GM18858 (cell line): ENCODE results near the gene RCAN1.
A peak's percentile ranks its signal among the peaks of the same experiment; 100 is the strongest.

ENCODE experiments used
- ATAC-seq: cut with Tn5 transposase; IDR thresholded peaks from one replicate; pipeline ENCODE4 v1.9.1; 2021; ENCODE audit not compliant: unreplicated experiment

RCAN1 gene

DNA sequence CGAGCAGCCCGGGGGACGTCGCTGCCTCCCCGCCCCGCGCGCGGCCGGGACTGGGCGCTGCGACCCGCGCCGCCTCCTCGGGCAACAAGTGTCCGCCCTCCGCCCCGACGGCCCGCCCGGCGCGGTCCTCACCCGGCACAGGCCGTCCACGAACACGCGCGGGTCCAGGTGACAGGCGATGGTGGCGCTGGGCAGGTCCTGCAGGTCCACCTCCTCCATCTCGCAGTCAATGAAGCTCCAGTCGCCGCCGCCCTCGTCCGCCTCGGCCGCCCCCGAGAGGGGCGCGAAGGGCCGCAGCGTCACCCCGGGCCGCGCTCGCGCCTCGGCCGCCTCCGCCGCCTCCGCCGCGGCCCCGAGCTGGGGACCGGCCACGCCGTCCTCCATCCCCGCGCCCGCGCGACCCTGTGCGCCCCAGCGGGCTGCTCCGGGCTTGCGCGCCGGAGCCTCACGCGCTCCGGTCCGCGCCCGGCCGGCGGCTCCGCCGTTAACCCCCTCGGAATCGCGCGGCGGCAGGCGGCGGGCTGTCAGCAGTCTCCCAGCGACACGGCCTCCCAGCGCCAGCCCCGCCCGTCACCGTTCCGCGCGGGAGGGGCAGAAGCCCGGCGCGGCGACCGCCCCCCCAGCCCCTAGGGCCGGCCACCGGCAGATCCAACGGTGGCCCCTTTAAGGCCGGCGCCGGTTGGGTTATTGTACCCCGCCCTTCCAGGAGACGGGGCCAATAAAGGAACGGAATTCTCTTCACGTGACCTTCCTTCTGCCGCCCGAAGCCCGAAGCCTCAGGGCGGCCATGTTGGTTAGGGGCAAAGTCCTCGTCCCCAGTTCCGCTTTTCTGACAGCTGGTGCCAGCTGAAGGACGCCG lies at the start of gene RCAN1:
Gene RCAN1, minus strand, starts transcription at position 486 of the 859 bp plus-strand sequence. Its CDS starts 102 bp downstream, at position 384.
- ATAC-seq, result peak; percentile 92

DNA sequence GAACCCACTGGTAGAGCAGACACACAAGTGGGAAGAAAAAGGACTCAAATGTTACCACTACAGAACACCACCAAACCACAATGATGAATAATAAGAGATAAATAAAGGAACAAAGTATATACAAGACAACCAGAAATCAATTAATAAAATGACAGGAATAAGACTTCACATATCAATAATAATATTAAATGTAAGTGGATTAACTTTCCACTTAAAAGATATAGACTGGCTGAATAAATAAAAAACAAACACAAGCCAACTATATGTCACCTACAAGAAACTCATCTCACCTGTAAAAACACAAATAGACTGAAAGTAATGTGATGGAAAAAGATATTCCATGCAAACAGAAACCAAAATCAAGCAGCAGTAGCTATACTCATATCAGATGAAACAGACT lies 46.9 kb upstream of the RCAN1 start:
- ATAC-seq, result no peak

DNA sequence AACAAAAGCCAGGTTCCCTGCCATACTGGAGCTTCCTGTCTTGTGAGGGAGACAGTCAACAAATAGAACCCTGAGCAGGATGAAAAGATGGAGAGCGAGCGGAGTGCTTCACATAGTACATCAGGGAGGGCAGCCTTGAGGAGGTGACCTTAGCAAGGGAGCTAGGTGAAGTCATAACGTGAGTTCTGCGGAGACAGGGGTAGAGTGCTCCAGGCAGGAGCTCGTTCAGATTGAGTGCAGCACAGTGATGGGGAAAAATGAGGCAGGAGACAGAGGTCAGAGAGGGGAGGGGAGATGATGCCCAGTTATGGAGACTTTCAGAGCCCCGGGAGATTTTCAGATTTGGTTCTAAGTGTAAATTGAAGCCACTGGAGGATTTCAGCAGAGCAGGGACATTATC lies 38.6 kb upstream of the RCAN1 start:
- ATAC-seq, result no peak

DNA sequence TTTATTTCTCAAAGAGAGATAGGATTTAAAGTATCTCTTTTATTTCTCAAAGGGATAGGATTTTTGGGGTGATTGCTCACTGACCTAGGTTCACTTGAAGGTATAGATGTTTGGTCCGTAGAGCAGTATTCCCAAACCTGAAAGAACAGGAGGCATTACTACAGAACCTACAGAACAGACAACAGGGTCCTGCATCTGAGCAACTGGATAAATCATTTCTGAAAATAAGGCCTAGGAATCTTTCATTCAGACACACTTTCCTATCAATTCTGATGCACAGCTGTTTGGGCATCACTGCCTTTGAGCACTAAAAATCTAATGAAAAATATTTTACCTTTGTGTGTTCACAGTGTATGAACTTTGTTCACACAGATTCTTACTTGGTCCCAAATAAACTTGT lies 36.7 kb upstream of the RCAN1 start:
- ATAC-seq, result no peak

DNA sequence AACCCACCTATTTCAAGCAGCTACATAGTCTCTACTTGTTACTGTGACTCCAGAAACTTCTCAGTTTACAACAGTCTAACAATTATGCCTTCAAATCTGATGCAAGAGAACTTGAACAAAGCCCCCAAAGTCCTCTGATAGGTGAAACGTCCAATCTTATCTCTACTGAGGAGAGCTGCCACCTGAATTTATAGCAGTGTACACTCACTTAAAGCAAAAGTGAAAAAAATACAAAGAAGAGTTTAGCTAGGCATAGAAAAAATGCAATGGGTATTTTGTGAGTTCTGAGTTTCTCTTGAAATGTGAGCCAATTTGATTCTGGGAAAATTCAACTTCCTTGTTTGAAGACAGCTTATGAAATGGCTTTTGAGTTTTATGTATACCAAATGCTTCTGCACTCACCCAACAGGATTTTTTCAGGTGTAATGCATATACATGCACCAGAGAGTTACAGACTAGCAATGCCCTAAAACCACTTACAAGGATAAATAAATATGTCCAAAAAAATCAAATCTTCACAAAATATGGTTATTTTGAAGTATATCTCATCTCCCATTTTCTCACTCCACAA lies 36.0 kb upstream of the RCAN1 start:
- ATAC-seq, result no peak

DNA sequence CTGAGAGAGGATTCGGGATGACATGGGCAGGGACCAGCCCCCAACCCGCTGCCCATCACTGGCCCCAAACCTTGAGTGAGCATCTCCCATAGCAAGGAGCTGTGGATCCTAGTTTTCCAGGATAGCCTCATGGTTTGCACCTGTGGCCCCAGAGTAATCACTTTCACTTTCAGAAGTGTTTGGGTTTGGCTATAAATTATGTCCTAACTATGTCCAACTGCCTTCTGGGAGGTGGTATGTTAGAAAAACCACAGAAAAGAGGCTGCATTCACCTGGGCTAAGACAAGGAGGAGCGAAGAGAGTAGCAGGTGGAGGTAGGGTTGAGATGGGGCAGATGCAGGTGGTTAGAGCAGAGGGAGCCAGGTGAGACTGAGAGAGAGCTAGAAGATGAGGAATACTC lies 34.5 kb upstream of the RCAN1 start:
- no peak for ATAC-seq

DNA sequence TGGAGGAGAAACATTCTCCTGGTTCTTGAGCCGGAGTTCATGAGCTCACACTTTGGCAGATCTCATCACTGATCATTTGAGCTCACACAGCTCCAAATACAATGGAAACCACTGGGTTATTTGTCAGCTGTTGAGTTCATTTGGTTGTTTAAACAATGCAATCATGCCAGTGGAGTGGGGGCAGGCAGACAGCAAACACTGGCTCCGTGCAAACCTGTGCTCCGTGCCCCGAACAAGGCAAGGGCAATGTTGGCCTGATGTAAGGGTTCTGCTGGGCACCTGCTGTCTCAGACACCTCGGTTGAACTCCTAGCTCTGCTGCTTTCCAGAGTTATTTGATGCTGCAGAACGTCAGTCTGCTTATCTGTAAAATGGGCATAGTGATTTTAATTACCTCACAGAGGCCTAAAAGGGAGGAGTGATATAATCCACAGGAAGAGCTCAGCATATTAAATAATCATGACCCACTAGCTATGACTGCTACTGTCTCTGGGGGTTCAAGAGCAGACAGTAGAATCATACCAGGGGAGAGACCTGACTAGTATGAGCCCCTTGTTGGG lies 33.9 kb upstream of the RCAN1 start:
- no peak for ATAC-seq

DNA sequence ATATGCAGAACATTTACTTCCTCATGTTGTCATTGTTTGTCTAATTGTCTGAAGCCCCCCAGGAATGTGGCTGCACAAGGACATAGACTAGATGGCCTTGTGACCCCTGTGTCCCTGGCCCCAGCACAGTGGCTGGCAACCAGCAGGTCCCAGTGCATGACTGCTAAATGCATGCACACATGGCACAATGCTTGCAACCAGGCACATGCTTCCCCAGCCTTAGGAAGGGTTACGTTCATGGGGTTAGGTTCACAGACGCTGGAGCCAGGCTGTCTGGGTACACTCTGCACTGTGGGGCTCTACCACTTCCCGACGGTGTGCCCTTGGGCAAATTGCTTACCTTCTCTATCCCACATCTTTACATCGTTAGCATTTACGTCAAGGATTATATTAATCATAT lies 32.6 kb upstream of the RCAN1 start:
- ATAC-seq, result no peak

DNA sequence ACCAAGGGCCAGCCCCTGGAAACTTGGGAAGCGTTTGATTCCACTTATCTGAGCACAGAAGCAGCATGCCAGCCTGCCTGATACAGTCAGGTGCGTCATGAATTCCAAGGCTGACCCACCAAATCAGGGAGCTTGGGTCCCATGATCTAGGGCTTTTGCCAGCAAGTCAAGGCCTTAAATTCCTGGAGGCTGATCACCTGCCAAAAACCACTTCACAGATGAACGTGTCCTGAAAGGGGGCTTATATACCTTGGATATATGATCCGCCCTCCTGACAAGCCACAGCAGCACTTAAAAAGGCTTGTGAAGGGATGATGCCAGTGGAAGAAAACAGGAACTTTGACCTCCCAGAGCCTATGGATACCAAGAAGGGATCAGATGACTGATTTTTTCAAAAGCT lies 29.9 kb upstream of the RCAN1 start:
- no peak for ATAC-seq

DNA sequence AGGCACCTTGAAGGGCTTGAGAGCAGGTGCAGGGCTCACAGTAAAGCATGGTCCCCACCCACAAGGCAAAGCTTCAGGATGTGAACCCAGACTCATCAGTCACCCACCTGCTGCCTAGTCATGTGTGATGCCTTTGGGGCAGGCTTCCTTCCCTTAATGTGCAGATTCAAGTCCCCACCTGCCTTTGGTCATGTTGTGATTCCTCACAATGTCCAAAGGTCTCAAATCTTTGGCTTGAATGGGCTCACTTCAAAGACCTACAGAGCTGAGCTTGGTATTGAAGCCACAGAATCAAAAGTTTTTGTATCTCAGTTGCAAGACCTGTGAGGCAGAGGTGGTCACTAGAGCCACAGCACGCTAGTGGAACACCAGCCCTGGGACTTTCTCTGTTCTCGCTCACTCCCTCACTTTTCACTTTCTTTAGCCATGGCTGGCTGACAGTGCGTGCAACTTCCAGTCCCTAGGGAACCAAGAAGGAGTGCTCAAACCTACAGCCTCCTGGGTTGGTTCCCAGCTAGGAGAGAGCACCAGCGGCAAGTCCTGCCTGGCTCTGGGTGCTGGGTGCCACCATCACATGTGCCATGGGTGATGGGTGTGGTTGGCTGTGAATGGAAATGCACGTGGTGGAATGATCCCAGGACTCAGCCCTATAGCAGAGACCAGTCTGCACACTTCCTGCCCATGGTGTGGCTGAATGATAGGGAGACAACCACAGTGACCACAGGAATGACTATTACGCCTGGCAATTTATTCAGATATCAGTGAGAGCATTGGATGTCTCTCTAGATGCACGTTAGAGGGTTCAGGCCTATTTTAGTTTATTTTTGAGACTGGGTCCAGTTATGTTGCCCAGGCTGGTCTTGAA lies 27.5 kb upstream of the RCAN1 start:
- ATAC-seq, result peak; percentile 40

DNA sequence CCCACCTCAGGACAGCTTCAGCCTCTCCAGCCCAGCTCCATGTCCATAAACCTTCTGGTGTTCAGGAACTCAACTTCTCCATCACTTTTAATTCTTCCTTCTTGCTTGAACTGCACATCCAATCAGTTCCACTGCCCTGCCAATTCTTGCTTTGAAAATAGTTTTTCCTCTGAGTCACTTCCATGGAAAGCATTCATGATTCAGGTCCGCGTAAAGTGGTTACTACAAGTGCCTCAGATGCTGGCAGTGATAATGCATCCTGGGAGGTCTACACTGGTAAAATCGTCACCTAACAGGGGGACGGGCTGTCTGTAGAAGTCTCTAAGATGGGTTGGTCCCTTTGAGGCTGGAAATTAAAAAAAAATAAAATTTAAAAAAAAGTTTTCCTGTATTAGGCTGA lies 25.9 kb upstream of the RCAN1 start:
- no peak for ATAC-seq

DNA sequence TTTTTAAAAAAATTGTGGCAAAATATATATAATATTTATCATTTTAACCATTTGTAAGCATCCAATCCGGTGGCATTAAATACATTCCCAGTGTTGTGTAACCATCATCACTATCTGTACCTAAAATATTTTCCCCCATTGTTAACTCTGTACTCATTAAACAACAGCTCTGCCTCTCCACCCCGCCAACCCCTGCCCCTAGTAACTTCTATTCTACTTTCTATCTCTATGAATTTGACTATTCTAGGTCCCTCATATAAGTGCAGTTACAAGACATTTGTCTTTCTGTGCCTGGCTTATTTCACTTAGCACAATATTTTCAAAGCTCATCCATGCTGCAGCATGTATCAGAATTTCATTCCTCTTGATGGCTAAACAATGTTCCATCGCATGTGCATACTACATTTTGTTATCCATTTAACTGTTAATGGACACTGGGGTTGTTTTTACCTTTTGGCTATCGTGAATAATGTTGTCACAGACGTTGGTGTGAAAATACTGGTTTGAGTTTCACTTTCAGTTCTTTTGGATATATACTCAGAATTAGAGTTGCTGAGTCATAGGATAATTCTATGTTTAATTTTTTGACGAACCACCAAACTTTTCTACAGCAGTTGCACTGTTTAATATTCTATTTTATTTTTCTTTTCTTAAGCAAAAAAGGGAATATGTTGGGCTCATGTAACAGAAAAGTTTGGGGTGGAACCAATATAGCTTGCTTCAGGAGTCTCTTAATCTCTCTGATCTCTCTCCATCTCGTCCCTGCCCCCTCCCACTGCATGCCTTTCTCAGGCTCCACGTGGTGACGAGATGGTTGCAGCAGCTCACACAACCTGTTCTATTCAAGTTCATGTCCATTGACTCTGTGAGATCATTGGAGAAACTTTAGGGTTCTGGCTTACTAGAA lies 25.2 kb upstream of the RCAN1 start:
- peak; percentile 32 for ATAC-seq

DNA sequence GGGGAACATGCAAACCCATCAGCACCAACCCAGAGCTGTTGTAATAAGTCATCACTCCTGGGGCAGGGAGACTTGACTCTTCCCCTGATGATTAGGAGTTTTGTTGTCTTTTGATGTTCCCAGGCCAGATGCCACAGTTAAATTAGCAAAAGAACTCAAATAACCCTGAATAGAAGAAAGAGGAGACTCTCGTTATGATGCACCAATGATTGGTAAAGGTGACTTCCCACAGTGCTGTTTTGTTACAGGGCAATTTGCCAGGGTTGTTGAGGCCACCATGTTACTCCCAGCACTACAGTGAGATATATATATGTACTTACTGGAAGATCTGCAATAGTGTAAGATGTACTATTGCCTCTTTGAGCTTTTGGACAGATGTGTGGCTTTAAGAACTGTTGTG lies 24.3 kb upstream of the RCAN1 start:
- no peak for ATAC-seq

DNA sequence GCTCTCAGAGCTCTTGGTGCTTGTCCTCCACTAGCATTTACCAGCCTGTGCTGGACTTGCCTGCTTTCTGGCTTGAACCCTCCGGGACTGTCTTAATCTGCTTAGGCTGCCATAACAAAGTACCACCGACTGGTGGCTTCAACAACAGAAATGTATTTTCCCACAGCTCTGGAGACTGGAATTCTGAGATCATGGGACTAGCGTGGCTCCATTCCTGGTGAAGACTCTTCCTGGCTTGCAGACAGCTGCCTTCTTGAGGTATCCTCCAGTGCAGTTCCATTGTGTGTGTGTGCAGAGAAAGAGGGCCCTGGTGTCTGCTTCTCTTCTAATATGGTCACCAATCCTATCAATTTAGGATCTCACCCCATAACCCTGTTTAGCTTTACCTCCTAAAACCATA lies 22.0 kb upstream of the RCAN1 start:
- ATAC-seq, result no peak

DNA sequence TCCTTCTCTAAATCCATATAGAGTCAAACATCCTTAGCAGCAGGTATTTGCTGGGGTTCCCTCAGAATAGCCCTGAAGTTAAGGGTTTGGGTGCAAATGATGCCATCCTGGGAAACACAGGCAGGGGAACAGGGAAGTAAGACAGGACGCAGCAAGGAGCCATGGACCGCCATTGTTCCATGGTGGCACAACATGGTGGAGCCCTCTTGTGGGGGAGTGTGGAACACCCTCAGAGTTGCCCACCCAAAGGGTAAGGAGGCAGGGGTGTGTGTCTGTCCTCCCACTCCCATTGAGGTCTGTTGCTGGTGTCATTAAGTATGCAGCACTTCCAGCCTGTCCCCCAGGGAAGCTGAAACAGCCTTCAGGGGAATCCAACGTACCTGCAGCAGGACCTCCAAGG lies 20.4 kb upstream of the RCAN1 start:
- ATAC-seq, result no peak

DNA sequence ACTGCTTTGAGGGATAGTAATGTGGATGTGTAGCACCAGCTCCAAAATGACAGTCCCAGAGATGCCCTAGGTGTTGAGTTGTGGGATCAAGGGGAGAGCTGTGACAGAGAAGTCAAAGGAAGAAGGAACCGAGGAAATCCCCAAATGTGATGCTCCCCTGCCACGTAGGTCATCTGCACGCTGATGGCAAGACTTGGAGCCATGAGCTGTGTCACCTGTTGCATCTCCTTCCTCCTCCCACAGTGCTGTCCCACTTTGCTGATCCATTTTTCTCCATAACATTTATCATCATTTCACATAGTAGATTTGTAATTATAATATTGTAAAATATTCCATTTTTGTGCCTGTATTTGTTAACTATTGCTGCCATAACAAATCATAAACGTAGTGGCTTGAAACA lies 17.6 kb upstream of the RCAN1 start:
- no peak for ATAC-seq

DNA sequence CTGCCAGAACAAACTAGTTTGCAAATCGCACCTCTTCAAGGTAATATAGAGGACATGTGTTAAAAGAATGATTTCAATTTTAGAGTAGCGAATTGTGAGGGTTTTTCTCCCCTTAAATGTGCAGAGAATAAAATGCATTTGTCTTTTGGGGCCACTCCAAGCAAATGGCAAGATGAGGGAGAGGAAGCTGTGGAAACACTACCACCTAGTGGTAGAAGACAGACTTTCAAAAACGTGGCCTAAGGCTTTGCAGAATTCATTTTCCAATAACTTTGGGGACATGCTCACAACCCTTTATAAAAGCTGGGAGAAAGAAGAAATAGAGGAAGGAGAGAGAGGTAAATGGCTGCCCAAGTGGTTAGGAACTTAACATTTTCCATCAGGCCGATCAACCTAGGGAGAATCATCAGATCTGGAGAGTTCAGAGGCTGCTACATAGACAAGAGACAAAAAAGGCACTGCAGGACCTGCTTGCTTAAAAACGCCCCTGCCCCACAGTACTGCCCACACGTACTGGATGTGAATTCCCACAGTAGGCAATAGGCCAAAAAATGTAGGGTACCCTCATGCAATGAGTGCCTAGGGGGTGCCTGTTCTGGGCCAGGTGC lies 15.7 kb upstream of the RCAN1 start:
- ATAC-seq, result no peak

DNA sequence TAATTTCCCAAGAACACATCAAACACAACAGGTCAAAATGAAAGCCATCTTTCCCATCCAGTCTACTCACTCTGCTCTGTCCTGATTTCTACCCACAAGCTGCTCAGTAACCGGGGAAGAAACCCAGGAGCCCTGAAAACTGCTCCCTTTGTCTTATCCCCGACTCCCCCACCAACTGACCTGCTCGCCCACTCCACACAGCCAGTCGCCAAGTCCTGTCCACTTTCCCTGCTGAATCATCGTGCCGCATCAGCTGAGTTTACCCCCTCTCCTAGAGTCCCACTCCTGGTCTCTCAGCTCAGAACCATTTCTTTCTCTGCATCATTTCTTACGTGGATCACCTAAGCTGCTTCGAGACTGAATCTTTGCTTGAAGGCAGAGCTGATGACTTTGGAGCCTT lies 11.2 kb upstream of the RCAN1 start:
- ATAC-seq, result no peak

DNA sequence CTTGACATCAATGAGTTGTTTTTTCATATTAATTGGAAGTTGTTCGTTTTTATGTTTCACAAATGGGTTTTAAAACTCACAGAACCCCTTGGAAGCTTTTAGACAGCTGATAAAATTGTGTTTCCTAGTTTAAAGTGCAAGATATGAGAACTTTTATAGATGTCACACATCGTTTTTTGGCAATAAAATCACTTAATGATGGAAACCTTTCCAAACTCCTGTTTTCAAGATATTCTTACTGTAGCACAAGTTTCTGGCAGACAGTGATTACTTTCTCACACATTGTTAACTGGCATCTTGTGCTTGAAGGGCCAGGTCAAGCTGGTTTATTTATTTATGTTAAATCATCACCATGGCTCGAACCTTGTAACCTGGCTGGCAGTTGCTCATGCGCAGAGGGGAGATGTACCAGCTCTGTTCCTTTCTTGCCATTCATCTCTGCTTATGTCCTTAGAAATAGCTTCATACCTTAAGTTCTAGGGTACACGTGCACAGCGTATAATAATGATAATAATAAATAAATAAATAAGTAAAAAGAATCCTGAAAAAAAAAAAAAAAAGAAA lies 10.2 kb upstream of the RCAN1 start:
- ATAC-seq, result no peak

DNA sequence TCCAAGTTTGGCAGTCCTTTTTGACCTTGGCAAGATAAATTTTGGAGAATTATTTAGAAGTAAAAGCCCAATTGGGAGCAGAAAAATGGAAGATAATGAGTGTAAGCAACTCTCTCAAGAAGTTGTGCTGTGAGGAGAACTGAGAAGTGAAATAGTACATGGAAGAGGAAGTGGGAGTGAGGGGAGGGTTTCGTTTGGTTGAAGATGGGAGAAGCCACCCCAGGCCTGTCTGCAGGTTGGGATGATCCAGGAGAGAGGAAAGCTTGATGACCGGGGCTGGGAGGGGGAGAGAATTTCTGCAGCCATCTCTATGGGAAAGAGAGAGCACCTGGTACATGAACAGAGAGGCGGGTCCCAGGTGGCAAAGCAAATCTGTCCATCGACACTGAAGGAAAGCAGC lies 8.6 kb upstream of the RCAN1 start:
- no peak for ATAC-seq
